ENCODE measurements around the gene PCSK4.

The PCSK4 gene

DNA sequence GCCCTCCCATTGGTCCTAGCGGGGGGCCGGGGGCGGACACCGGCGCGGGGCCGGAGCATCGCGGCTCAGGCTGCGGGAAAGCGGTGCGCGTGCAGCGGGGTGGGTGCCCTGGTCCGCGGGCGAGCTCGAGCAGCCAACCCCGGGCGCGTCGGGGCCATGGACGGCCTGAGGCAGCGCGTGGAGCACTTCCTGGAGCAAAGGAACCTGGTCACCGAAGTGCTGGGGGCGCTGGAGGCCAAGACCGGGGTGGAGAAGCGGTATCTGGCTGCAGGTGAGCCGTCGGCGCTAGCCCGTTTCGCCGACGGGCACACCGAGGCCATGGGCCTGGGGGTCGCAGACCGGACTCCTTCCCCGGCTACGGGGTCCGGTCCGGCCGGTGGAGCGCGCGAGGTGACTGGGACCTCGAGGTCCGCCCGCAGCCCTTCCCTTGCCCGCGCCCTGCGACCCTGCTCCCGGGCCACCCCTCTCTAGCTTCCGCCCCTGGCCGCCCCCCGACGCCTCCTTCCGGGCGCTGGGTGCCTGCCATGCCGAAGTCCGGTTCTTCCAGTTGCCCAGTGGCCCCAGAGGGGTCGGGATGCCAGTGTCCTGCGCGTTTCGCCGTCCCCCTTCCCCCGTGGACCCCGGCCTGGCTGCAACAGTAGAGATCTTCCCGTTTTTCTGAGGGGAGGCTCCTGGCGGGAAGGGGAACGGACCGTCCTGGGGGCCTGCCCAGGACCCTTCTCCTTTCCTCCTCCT lies 1.1 kb upstream of the PCSK4 start, which contains the start of gene REEP6:
REEP6 (plus strand) TSS at position 68 of the 735 bp plus-strand sequence; CDS start at position 157, 89 bp downstream.
- Mint-ChIP-seq H3K9me3 (no peaks in the 10 kb centered on the region), H3K36me3 (ENCODE audit: low read depth) (no peaks in the 10 kb centered on the region), H3K4me1 (ENCODE audit: low read depth) (peaks cover 17% of the 10 kb centered on the region), H3K4me3 (peak within 1 kb of the TSS; percentile 81), H3K27me3 (peaks cover 6% of the 10 kb centered on the region), H3K27ac (peak within 1 kb of the TSS; percentile 97)
- DNase-seq = no peak

DNA sequence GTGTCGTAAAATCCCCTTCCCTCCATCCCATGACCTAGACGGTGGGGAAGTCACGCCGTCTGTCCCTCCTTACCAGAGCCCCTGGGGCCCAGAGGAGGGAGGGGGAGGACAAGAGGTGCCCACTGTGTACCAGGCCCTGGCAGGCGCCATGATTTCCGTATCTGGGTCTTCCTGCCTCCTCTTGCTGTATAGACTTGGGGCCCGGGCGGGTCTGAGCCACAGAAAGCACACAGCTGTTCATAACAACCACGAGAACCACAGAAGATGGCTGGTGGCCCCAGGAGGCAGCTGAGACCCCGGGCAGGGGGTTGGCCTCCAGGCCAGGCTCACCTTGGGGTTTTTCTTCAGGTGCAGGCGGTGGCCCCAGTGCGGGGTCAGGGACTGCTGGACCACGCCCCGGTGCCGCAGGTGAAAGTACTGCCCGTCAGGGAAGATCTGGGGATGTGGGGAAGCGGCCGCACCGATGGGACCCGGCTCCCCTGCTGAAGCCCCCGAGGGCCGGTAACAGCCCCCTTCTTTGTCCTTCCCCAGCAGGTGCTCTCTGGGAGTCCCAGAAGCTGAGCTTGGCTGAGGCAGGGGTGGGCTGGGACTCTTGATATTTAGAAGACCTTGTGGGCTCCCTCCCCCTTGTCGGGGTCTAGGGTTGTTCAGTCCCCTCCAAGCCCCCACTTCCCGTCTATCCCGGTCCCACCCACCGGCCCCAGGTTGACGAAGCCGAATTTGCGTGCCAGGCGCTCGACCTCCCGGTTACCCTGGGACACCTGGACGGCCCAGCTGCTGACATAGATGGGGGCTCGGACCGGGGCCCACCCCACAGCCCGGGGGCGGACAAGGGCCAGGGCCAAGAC lies 463 bp downstream of the PCSK4 start:
- H3K4me3 Mint-ChIP-seq = peak overlapping the region; percentile 57
- H3K9me3 Mint-ChIP-seq = no peaks in the 10 kb centered on the region
- H3K27ac Mint-ChIP-seq = peak overlapping the region; percentile 44
- H3K4me1 Mint-ChIP-seq (ENCODE audit: low read depth) = peaks cover 17% of the 10 kb centered on the region
- DNase-seq = no peak
- peaks cover 6% of the 10 kb centered on the region for H3K27me3 Mint-ChIP-seq
- H3K36me3 Mint-ChIP-seq (ENCODE audit: low read depth) = no peaks in the 10 kb centered on the region

DNA sequence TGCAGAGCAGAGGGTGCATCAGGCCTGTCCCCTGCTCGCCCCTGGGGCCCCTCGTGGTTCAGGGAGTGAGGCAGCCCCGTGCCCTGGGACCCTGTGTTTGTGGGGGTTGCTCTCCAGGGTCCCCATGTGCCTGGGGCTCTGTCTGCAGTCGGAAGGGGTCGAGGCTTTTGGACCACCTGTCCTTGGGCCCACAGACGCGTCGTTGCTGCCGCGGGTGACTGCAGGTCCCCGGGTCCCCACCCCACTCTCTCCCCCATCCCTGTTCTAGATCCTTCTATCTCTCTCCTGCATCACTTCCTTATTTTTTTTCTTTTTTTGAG lies 1.9 kb downstream of the PCSK4 start:
- H3K36me3 Mint-ChIP-seq (ENCODE audit: low read depth) = no peaks in the 10 kb centered on the region
- no peak overlapping the region for H3K27ac Mint-ChIP-seq
- DNase-seq = no peak
- no peaks in the 10 kb centered on the region for H3K9me3 Mint-ChIP-seq
- H3K27me3 Mint-ChIP-seq = peaks cover 6% of the 10 kb centered on the region
- peaks cover 17% of the 10 kb centered on the region for H3K4me1 Mint-ChIP-seq (ENCODE audit: low read depth)
- H3K4me3 Mint-ChIP-seq = no peak overlapping the region

DNA sequence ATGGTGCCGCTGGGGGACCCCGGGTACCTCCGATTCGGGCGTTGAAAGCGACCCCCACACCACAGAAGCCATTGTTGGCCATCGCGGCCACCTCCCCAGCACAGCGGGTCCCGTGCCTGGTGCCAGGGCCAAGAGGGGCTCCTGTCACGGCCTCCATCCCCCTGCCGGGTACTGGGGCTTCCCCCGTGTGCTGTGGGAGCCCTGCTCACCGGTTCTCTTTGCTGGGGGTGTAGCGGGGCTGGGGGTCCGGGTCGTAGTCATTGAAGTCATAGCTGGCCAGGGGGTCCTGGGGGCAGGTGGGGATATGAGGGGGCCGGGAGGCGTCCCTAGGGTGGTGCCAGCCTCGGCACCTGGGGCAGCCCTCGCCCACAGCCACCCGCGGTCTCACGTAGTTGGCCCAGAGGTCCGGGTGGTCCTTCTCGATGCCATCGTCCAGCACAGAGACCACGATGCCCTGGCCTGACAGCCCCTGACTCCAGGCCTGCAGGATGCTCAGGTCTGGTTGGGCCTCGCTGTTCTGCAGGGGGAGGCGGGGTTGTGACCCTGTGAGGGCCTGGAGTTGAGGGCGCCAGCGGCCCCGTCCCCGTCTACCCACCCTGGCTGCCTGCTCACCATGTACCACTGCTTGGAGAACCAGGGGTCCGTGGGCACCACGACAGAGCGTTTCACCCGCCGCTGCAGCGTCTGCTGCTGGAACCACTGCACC lies 2.4 kb downstream of the PCSK4 start:
- DNase-seq = no peak
- Mint-ChIP-seq H3K4me3 (no peak overlapping the region), H3K27me3 (peaks cover 6% of the 10 kb centered on the region), H3K9me3 (no peaks in the 10 kb centered on the region), H3K4me1 (ENCODE audit: low read depth) (peaks cover 17% of the 10 kb centered on the region), H3K36me3 (ENCODE audit: low read depth) (no peaks in the 10 kb centered on the region), H3K27ac (no peak overlapping the region)

DNA sequence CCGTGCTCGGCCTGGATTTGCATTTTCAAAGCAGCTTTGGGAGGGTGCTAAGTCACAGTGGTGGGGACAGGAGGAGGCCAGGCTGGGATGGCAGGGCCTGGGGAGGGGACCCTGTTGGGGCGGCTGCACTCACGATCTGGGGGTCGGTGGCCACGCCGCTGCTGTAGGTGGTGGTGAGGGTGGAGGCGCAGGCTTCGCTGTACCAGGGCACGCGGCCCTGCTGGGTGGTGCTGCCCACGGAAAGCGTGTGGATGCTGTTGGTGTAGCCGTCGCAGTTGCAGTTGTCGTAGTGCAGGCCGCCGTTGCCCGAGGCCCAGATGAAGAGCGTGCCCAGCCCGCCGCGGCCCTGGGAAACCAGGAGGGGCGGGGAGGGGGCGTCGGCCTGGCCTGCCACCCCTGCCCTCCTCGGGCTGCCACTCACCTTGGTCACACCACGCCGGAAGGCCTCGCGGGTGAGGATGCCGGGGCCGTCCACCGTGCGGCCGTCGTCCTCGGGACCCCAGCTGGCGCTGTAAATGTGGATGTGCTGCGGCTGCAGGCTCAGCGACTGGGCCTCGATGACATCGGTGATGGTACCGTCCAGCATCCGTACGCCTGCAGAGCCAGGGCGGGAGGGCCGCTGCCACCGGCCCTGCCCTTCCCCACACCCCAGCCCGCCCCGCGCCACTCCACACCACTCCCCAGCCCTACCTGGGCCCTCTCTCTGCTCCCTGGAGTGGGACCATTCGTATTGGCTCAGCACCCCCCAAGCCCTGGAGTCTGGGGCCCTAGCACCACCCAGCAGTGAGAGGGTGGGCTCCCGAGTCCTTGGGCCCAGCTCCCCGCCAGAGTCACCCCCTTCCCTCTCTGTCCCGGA lies 3.2 kb downstream of the PCSK4 start:
- no peak for DNase-seq
- no peaks in the 10 kb centered on the region for H3K36me3 Mint-ChIP-seq (ENCODE audit: low read depth)
- H3K27me3 Mint-ChIP-seq = peaks cover 5% of the 10 kb centered on the region
- no peak overlapping the region for H3K27ac Mint-ChIP-seq
- H3K4me3 Mint-ChIP-seq = no peak overlapping the region
- H3K9me3 Mint-ChIP-seq = no peaks in the 10 kb centered on the region
- peaks cover 15% of the 10 kb centered on the region for H3K4me1 Mint-ChIP-seq (ENCODE audit: low read depth)

DNA sequence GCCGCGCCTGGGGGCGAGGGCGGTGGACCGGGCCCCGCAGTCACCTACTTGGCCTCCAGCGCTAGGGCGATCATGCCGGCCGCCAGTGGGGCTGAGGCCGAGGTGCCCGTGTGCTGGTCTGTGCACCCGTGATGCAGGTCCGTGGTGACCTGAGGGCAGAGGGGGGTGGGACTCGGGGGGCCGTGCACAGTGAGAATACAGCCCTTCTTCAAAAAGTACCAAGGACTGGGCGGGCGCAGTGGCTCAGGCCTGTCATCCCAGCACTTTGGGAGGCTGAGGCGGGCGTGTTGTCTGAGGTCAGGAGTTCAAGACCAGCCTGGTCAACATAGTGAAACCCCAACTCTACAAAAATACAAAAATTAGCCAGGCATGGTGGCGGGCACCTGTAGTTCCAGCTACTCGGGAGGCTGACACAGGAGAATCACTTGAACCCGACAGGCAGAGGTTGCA lies 6.1 kb downstream of the PCSK4 start:
- Mint-ChIP-seq H3K27ac (no peak overlapping the region), H3K36me3 (ENCODE audit: low read depth) (peaks cover 3% of the 10 kb centered on the region), H3K27me3 (no peaks in the 10 kb centered on the region), H3K4me3 (no peak overlapping the region), H3K9me3 (no peaks in the 10 kb centered on the region), H3K4me1 (ENCODE audit: low read depth) (peaks cover 5% of the 10 kb centered on the region)
- no peak for DNase-seq

DNA sequence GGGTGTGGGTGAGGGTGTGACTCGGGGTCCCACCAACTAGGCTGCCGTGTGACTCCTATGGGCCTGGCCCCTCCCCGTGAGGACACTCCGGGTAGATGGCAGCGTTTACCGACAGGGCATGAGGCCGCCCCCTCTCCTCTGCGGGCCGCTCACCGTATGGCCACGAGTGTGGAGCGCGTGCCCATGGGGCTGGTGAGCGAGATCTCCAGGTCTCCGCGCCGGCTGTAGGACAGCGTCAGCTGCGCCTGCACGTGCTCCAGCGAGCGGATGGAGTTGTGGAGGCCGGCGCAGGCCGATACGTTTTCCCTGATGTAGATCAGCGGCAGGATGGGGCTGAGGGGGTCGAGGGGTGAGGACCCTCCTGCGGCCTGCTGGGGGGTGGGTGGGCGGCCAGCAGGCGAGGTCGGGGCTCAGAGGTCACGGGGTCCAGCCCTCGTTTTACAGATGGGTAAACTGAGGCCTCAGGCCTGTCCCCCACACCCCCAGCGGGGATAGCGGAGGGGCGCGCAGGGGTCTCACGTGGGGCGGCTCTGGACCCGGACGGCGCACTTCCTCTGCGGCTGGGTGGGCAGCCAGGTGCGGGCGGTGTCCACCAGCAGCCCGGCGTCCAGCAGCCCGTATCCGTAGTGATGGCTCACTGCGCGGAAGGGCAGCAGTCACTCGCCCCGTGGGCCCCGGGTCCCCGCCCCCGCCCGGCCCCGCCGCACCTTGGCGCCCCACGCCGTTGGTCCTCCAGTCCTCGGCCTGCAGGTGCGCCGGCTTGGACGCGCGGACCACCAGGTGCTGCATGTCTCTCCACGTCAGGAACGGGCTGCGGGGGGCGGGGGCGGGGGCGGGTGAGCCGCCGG lies 6.8 kb downstream of the PCSK4 start:
- H3K27ac Mint-ChIP-seq = no peak overlapping the region
- H3K9me3 Mint-ChIP-seq = no peaks in the 10 kb centered on the region
- no peaks in the 10 kb centered on the region for H3K27me3 Mint-ChIP-seq
- no peak overlapping the region for H3K4me3 Mint-ChIP-seq
- H3K36me3 Mint-ChIP-seq (ENCODE audit: low read depth) = peaks cover 4% of the 10 kb centered on the region
- no peak for DNase-seq
- H3K4me1 Mint-ChIP-seq (ENCODE audit: low read depth) = peaks cover 6% of the 10 kb centered on the region

DNA sequence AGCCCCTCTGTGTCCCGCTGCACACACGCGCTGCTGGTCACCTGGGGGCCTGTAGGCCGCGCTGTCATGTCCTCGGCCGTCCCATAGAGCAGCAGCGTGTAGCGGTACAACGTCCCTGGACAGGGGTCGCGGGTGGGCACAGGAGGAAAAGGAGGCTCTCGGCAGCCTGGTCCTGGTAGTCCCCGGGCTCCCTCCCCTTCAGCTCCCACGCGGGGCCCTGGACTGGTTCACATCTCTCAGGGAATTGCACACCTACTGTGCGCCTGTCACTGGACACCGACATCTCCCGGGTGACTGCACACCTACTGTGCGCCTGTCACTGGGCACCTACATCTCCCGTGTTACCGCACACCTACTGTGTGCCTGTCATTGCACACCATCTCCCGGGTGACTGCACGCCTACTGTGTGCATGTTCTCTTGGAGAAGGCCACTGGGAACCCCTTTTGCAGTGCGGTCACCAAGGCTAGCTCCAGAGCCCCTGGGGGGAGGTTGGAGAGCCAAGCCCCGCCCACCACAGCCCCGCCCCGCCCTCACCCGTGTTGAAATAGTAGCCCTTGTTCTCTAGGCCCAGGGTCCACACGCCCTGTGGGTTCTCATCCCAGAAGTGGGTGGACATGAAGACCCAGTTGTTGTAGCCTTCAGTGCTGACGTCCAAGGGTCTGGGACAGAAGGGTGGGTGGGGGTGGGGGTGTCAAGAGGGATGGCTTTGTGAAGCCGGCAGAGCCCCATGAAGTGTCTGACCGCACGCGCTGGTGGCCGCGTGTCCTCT lies 7.6 kb downstream of the PCSK4 start:
- no peaks in the 10 kb centered on the region for H3K27me3 Mint-ChIP-seq
- H3K4me1 Mint-ChIP-seq (ENCODE audit: low read depth) = peaks cover 11% of the 10 kb centered on the region

DNA sequence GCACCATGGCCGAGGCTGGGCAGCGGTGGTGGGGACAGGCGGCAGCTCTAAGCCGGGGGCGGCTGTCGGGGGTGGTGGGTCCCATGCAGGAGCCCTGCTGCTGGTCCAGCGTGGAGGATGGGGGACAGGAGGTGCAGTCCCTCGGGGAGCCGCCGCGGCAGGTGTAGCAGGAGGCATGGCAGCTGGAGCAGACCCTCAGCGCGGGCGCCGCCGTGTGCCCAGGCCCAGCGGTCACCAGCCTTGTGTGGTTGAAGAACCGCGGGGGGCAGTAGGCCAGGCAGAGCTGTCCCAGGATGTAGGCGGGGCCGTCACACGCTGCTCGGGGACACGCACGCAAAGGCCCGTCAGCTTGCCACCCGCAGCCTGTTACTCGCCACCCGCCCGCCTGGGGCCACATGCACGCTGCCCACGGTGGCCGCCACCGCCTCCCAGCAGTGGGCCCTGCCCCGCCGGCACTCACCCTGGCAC lies 8.2 kb downstream of the PCSK4 start:
- no peak for DNase-seq
- Mint-ChIP-seq H3K9me3 (no peaks in the 10 kb centered on the region), H3K27me3 (no peaks in the 10 kb centered on the region), H3K4me1 (ENCODE audit: low read depth) (peaks cover 17% of the 10 kb centered on the region), H3K4me3 (no peak overlapping the region), H3K27ac (no peak overlapping the region), H3K36me3 (ENCODE audit: low read depth) (peaks cover 13% of the 10 kb centered on the region)

More for the DNA sequence above, 7.6 kb downstream of the PCSK4 start:
- Mint-ChIP-seq H3K36me3 (ENCODE audit: low read depth) (peaks cover 7% of the 10 kb centered on the region), H3K9me3 (no peaks in the 10 kb centered on the region), H3K27ac (no peak overlapping the region), H3K4me3 (no peak overlapping the region)
- DNase-seq = no peak

DNA sequence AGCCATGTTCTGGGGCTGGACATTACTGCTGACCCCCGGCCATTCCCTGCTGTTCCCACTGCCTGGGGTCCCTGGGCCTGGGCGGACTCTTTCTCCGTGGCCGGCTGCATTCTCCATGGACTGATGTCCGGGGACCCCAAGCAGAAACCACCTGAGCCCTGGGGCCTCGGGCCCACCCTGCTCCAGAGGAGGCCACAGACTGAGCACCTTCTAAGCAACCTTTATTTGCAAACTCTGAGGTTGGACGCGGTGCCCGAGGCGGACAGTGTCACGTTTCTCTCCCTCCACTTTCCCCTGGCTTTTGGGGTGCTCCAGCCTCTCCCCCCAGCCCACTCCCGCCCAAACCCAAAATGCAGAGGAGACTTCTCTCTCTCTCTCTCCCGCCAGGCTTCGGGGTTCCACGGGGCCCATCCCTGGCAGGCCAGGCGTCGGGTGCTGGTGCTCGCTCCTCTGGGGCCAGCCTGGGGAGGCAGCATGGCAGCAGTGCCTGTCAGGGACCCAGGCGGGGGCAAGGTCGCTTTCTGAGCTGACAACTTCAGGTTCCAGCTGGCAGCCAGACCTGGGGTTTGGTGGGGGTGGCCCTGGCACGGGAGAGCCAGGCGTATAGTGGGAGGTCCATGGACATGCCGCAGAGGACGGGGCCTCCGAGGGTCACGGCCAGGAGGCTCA lies 8.8 kb downstream of the PCSK4 start:
- no peaks in the 10 kb centered on the region for H3K9me3 Mint-ChIP-seq
- H3K4me3 Mint-ChIP-seq = no peak overlapping the region
- no peaks in the 10 kb centered on the region for H3K27me3 Mint-ChIP-seq
- no peak overlapping the region for H3K27ac Mint-ChIP-seq
- H3K4me1 Mint-ChIP-seq (ENCODE audit: low read depth) = peaks cover 22% of the 10 kb centered on the region
- peaks cover 19% of the 10 kb centered on the region for H3K36me3 Mint-ChIP-seq (ENCODE audit: low read depth)
- no peak for DNase-seq

DNA sequence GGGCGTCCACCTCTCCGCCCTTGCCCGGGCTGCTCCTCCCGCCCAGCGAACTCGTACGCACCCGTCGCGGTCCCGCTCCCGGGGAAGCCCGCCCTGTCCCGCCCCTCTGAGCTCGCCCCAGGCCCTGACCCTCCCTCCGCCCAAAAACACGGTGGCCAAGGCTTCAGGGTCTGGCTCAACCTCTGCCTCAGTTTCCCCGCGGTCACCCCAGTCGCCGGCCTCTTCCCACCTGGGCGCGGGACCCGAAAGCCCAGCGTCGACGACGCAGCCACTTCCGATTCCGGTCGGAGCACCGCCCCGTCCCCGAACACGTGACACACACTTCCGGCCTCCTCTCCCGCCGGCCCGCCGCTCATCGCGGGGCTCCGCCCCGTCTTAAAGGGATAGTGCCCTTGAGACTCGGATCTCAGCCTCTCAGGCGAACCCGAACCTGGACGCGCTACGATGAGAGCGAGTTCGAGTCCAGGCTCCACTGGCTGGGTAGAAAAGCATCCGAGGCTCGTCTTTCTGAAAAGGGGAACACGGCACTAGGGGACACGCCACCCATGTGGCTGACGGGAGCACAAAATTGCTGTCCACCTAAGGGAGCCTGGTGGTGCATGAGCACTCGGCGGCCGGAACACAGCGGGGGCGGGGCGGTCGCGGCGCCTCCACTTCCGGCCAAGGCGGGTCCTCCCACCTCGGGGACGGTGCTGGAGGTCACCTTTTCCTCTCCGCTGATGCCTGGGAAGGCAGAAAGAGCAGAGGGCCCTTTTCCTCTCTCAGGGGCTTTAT lies 11.0 kb downstream of the PCSK4 start, which contains the start of gene C19orf25:
C19orf25 (minus strand) TSS at position 282 of the 774 bp plus-strand sequence. CDS start 312 bp downstream, outside the sequence.
- Mint-ChIP-seq H3K27ac (peak within 1 kb of the TSS; percentile 96), H3K27me3 (no peaks in the 10 kb centered on the region), H3K4me3 (peak within 1 kb of the TSS; percentile 99), H3K9me3 (no peaks in the 10 kb centered on the region), H3K36me3 (ENCODE audit: low read depth) (peaks cover 36% of the 10 kb centered on the region), H3K4me1 (ENCODE audit: low read depth) (peaks cover 29% of the 10 kb centered on the region)
- DNase-seq = peak; percentile 95
